Mammary epithelial cell (primary cell): ENCODE measurements around the gene CELF3.

ENCODE experiments used
- EZH2 ChIP-seq: IDR thresholded peaks from 2 replicates; pipeline ENCODE4 v1.6.1; 2012; ENCODE audit warnings: low read length, inconsistent platforms, borderline replicate concordance
- TF ChIP-seq, protein P1 (sequence below), 2 donors: IDR thresholded peaks in 1 of 2; conservative IDR thresholded peaks in 1 of 2; 2 replicates each; pipeline ENCODE4 v1.5.1; 2011 to 2012; ENCODE audit warnings: inconsistent platforms in 2 of 2, low read length in 2 of 2, mild to moderate bottlenecking in 2 of 2, control low read depth in 1 of 2, low read depth in 1 of 2; ENCODE audit not compliant: insufficient read depth in 1 of 2; ENCODE audit errors: extremely low read depth in 1 of 2

DNA sequence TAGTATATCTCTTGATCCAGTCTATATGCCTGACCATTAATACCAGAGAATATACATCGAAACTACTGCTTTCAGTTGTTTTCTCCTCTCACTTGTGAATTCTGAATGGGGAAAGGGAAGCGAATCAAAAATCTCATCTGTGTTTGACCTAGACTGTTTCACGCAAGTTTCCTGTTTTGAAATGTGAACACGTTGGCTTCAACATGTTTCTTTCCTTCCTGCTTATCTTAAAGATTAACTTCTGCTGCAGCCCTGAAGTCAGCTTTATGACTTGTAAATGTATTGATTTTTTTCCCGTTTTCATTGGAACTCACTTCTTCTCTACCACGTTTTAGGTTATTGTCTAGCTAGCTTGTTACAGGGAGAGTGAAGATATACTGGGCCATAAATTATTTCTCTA is 54.9 kb downstream of the CELF3 start:
- TF ChIP-seq, protein P1, sequence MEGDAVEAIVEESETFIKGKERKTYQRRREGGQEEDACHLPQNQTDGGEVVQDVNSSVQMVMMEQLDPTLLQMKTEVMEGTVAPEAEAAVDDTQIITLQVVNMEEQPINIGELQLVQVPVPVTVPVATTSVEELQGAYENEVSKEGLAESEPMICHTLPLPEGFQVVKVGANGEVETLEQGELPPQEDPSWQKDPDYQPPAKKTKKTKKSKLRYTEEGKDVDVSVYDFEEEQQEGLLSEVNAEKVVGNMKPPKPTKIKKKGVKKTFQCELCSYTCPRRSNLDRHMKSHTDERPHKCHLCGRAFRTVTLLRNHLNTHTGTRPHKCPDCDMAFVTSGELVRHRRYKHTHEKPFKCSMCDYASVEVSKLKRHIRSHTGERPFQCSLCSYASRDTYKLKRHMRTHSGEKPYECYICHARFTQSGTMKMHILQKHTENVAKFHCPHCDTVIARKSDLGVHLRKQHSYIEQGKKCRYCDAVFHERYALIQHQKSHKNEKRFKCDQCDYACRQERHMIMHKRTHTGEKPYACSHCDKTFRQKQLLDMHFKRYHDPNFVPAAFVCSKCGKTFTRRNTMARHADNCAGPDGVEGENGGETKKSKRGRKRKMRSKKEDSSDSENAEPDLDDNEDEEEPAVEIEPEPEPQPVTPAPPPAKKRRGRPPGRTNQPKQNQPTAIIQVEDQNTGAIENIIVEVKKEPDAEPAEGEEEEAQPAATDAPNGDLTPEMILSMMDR (conservative IDR thresholded peaks at IDR 0.05 in 1 of 2, IDR thresholded peaks at IDR 0.05 in 1 of 2; ENCODE audit: extremely low read depth in 1 of 2, insufficient read depth in 1 of 2, low read depth in 1 of 2, low read length in 2 of 2) = no peak
- no peak for TF ChIP-seq EZH2
